Immature natural killer cell (primary cell): ENCODE measurements around the gene MMP15. TPM values are rescaled to one million over a fixed set of nuclear protein-coding genes. Genes with fewer than 3 reads are reported as not detected.
"Not testable (repeated sequence)": the region's sequence is repeated elsewhere in the genome, so short reads cannot be mapped to it uniquely, and the experiment has no call there.

ENCODE experiments used
- DNase-seq, 3 donors: peaks; one replicate each; pipeline ENCODE4 v3.0.0; 2022; ENCODE audit warnings: mixed read lengths in 1 of 3
- H3K27ac Mint-ChIP-seq, 6 donors: one replicate each; pipeline ENCODE4 v1.8.0; 2020; ENCODE audit warnings: mixed read lengths in 6 of 6, mild to moderate bottlenecking in 5 of 6, inconsistent platforms in 4 of 6, moderate library complexity in 3 of 6
- H3K27me3 Mint-ChIP-seq, 3 donors: one replicate each; pipeline ENCODE4 v1.8.0; 2020 to 2021; ENCODE audit warnings: low read depth in 3 of 3, mild to moderate bottlenecking in 3 of 3, mixed read lengths in 3 of 3, moderate library complexity in 3 of 3, inconsistent platforms in 1 of 3
- H3K36me3 Mint-ChIP-seq, 3 donors: one replicate each; pipeline ENCODE4 v1.8.0; 2020; ENCODE audit warnings: mixed read lengths in 3 of 3, inconsistent platforms in 2 of 3, mild to moderate bottlenecking in 2 of 3
- H3K4me1 Mint-ChIP-seq, 2 donors: one replicate each; pipeline ENCODE4 v1.8.0; 2020; ENCODE audit warnings: inconsistent platforms in 2 of 2, mild to moderate bottlenecking in 2 of 2, mixed read lengths in 2 of 2, moderate library complexity in 1 of 2
- H3K4me3 Mint-ChIP-seq, 5 donors: one replicate each; pipeline ENCODE4 v1.8.0; 2020; ENCODE audit warnings: mild to moderate bottlenecking in 5 of 5, mixed read lengths in 5 of 5, inconsistent platforms in 3 of 5, moderate library complexity in 3 of 5
- H3K9me3 Mint-ChIP-seq, 6 donors: one replicate each; pipeline ENCODE4 v1.8.0; 2020; ENCODE audit warnings: mild to moderate bottlenecking in 6 of 6, mixed read lengths in 6 of 6, inconsistent platforms in 4 of 6, moderate library complexity in 3 of 6
- polyA plus RNA-seq, 3 donors: library from polyadenylated mRNA; unstranded; fragments of 300-500 nt; fragmentation: Illumina TruSeq; gene quantifications; one replicate each; pipeline ENCODE4 v1.2.3, GENCODE V29; 2021

The MMP15 gene
- polyA plus RNA-seq, 3 donors from 2014 or later, result 0.04 TPM; not detected in 2

DNA sequence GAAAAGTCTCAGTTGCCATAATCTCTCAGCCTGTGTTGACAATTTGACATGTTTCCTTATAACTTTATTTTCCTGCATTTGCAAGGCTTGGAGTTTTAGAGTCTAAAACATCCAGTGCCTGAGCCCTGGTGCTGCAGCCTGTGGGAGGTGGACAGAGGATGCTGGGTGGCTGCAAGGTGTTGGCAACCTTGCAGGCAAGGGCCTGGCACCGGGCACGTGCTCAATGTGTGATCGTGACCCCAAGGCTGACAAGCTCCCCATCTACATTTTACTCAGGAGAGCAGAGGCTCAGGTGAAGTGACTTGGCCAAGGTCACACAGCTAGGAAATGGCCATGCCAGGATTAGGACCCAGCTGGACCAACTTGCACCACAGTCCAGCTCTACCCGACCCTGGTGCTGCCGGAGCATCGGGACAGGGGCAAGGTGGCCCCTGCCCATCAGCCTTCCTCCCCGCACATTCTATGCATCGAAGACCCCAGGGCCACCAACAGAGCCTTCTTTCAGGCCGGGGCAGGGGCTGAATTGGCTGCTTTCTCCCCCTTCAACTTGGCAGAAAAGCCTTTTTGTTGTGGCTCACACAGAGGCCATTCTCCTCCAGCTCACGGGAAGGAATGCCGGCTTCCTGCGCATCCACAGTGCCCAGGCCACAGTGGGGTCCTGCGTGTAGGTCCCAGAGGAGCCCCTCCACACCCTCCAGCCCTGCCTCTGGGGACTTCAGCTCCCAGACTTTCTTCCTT, 23.1 kb downstream of the MMP15 start:
- no peaks in the 10 kb centered on the region for H3K4me1 Mint-ChIP-seq
- H3K4me3 Mint-ChIP-seq, result no peak overlapping the region
- no peaks in the 10 kb centered on the region for H3K36me3 Mint-ChIP-seq
- H3K9me3 Mint-ChIP-seq, result no peaks in the 10 kb centered on the region
- peaks cover 0 to 6% (median 0%) of the 10 kb centered on the region in 3 donors for H3K27me3 Mint-ChIP-seq
- no peak for DNase-seq
- H3K27ac Mint-ChIP-seq, result no peak overlapping the region

DNA sequence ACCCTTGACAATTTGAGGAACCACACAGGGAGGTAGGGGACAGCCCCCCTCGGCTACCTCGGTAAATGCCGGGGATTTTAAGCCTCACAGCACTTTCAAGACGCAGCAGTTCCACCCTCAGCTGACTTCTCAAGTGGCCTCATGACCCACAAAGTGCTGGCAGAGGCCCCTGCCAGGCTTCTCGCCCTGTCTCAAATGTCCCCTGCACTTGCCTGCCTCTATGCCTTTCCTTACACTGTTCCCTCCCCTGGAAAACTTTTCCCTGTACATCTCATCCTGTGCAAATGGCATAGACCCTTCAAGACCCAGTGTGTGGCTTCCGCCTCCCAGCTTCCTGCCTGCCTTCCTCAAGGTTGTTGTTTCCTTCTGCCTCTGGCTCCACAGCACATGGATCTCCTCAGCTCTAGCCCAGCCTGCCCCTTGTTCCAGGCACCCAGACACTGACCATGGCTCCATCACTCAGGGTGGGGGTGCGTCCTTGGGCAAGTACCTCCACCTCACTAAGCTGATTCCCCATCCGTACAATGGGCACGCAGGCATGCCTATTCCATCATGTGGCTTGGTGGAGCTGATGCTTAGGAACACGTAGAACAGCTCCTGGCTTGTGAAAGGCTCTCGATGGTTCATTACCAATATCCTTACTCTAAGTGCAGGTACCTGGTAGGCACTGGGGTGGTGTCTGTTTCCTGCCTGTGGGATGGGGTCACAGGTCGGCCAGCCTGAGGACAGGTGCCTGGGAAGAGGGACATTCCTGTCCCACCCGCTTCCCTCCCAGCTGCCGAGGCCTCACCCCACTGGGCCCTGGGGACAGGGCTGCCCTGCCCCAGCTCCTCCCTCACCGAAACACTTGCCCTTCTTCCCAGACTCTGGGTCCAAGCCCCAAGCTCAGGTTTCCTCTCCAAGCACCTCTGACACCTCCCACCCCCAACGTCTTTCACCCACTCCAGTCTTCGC, 24.0 kb downstream of the MMP15 start:
- Mint-ChIP-seq H3K27ac (no peak overlapping the region), H3K9me3 (no peaks in the 10 kb centered on the region), H3K4me3 (no peak overlapping the region), H3K4me1 (no peaks in the 10 kb centered on the region), H3K27me3 (peaks cover 0 to 6% (median 0%) of the 10 kb centered on the region in 3 donors), H3K36me3 (no peaks in the 10 kb centered on the region)
- DNase-seq, result no peak

- Mint-ChIP-seq H3K27me3 (peaks cover 2 to 6% (median 2%) of the 10 kb centered on the region in 3 donors), H3K4me1 (no peaks in the 10 kb centered on the region), H3K4me3 (no peak overlapping the region), H3K27ac (no peak overlapping the region), H3K9me3 (no peaks in the 10 kb centered on the region), H3K36me3 (no peaks in the 10 kb centered on the region)
- no peak for DNase-seq
Measured at GRCh38 chr16:58051296-58051695, 25.7 kb downstream of the MMP15 start.

- no peak for DNase-seq
- H3K36me3 Mint-ChIP-seq, result no peaks in the 10 kb centered on the region
- no peaks in the 10 kb centered on the region for H3K9me3 Mint-ChIP-seq
- H3K27ac Mint-ChIP-seq, result no peak overlapping the region
- H3K4me3 Mint-ChIP-seq, result no peak overlapping the region
- H3K4me1 Mint-ChIP-seq, result no peaks in the 10 kb centered on the region
- peaks cover 2 to 6% (median 2%) of the 10 kb centered on the region in 3 donors for H3K27me3 Mint-ChIP-seq
Measured at GRCh38 chr16:58051821-58052603, 26.5 kb downstream of the MMP15 start.

GRCh38 chr16:58053682-58054005, 28.1 kb downstream of the MMP15 start:
- no peak overlapping the region for H3K4me3 Mint-ChIP-seq
- peaks cover 2 to 6% (median 5%) of the 10 kb centered on the region in 3 donors for H3K27me3 Mint-ChIP-seq
- no peak for DNase-seq
- no peaks in the 10 kb centered on the region for H3K36me3 Mint-ChIP-seq
- H3K27ac Mint-ChIP-seq, result no peak overlapping the region
- no peaks in the 10 kb centered on the region for H3K4me1 Mint-ChIP-seq
- H3K9me3 Mint-ChIP-seq, result no peaks in the 10 kb centered on the region

DNA sequence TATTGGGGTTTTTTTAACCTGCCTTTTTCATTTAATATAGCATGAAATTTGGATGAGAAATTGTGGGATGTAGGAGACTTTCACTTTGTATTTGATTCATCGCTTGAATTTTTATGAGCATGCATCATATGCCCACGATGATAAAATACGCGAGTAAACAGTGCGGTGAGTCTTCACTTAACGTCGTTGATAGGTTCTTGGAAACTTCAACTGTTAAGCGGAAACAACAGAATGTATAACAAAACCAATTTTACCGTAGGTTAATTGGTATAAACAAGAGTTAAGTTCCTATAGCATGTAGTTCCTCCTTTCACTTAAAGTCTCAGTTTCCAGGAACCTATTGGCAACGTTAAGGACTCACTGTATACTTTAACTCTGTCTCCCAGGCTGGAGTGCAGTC, 28.7 kb downstream of the MMP15 start:
- H3K9me3 Mint-ChIP-seq, result no peaks in the 10 kb centered on the region
- H3K4me1 Mint-ChIP-seq, result no peaks in the 10 kb centered on the region
- H3K27me3 Mint-ChIP-seq, result peaks cover 2 to 5% (median 4%) of the 10 kb centered on the region in 3 donors
- no peak overlapping the region for H3K4me3 Mint-ChIP-seq
- H3K27ac Mint-ChIP-seq, result no peak overlapping the region
- no peaks in the 10 kb centered on the region for H3K36me3 Mint-ChIP-seq
- no peak for DNase-seq

GRCh38 chr16:58056580-58056979, 31.0 kb downstream of the MMP15 start:
- H3K27me3 Mint-ChIP-seq, result peaks cover 0 to 5% (median 2%) of the 10 kb centered on the region in 3 donors
- no peak overlapping the region for H3K27ac Mint-ChIP-seq
- DNase-seq, result no peak
- no peaks in the 10 kb centered on the region for H3K36me3 Mint-ChIP-seq
- H3K9me3 Mint-ChIP-seq, result no peaks in the 10 kb centered on the region
- no peak overlapping the region for H3K4me3 Mint-ChIP-seq
- H3K4me1 Mint-ChIP-seq, result no peaks in the 10 kb centered on the region

- no peaks in the 10 kb centered on the region for H3K9me3 Mint-ChIP-seq
- H3K27ac Mint-ChIP-seq, result no peak overlapping the region
- DNase-seq, result no peak
- H3K27me3 Mint-ChIP-seq, result peaks cover 0 to 5% (median 2%) of the 10 kb centered on the region in 3 donors
- no peaks in the 10 kb centered on the region for H3K4me1 Mint-ChIP-seq
- no peak overlapping the region for H3K4me3 Mint-ChIP-seq
- no peaks in the 10 kb centered on the region for H3K36me3 Mint-ChIP-seq
Measured at GRCh38 chr16:58057121-58057520, 31.6 kb downstream of the MMP15 start.

GRCh38 chr16:58057784-58058183, 32.2 kb downstream of the MMP15 start:
- Mint-ChIP-seq H3K9me3 (no peaks in the 10 kb centered on the region), H3K4me3 (no peak overlapping the region), H3K27ac (no peak overlapping the region), H3K27me3 (peaks cover 0 to 5% (median 2%) of the 10 kb centered on the region in 3 donors), H3K36me3 (no peaks in the 10 kb centered on the region), H3K4me1 (no peaks in the 10 kb centered on the region)
- DNase-seq, result no peak

- Mint-ChIP-seq H3K4me3 (no peak overlapping the region), H3K27ac (no peak overlapping the region), H3K4me1 (no peaks in the 10 kb centered on the region), H3K36me3 (no peaks in the 10 kb centered on the region), H3K27me3 (peaks cover 0 to 3% (median 0%) of the 10 kb centered on the region in 3 donors), H3K9me3 (no peaks in the 10 kb centered on the region)
- DNase-seq, result no peak
Measured at GRCh38 chr16:58062821-58063220, 37.3 kb downstream of the MMP15 start.

DNA sequence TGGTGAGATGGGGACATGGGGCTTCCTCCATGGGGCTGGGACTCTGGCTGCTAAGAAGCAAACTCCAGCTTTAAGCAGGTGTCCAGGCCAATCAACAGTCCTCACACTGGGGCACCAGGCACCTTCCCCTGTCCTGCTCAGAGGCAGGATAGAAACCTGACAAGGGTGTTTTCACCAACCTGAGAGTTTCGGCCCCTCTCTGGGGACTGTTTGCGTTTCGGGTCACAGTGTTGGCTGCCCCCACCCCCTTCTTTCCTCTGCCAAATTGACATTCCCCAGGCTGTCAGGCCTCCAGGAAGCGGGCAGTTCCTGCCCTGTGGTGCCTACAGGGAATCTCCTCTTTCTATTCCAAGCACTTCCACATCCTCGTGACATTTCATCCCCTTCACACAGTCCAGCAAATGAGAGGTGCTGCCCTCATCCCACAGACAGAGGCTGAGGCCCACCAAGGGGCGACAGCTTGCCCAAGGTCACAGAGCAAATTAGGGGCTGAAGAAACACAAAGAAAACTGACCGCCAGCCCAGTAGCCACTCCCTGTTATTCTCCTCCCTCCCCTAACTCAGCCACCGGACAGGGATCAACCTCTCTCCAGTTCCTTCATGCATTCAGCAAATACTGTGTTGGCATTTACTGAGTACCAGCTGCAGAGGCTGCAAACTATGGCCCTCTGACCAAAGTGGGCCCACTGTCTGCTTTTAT, 38.0 kb downstream of the MMP15 start:
- no peaks in the 10 kb centered on the region for H3K27me3 Mint-ChIP-seq
- no peak for DNase-seq
- H3K36me3 Mint-ChIP-seq, result no peaks in the 10 kb centered on the region
- no peak overlapping the region for H3K4me3 Mint-ChIP-seq
- H3K4me1 Mint-ChIP-seq, result no peaks in the 10 kb centered on the region
- H3K27ac Mint-ChIP-seq, result no peak overlapping the region
- H3K9me3 Mint-ChIP-seq, result no peaks in the 10 kb centered on the region

GRCh38 chr16:58070585-58070984, 45.0 kb downstream of the MMP15 start:
- H3K4me3 Mint-ChIP-seq, result no peak overlapping the region
- no peaks in the 10 kb centered on the region for H3K4me1 Mint-ChIP-seq
- no peak for DNase-seq
- H3K27ac Mint-ChIP-seq, result no peak overlapping the region
- peaks cover 0 to 3% (median 0%) of the 10 kb centered on the region in 3 donors for H3K27me3 Mint-ChIP-seq
- H3K9me3 Mint-ChIP-seq, result no peaks in the 10 kb centered on the region
- H3K36me3 Mint-ChIP-seq, result no peaks in the 10 kb centered on the region

DNA sequence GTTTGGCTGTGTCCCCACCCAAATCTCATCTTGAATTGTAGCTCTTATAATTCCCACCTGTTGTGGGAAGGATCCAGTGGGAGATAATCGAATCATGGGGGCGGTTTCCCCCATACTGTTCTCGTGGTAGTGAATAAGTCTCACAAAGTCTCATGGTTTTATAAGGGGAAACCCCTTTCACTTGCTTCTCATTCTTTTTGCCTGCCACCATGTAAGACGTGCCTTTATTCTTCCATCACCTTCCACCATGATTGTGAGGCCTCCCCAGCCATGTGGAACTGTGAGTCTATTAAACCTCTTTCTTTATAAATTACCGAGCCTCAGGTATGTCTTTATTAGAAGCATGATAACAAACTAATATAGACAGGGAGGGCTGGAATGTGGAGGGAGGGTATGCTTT, 46.6 kb downstream of the MMP15 start:
- not testable (repeated sequence) for DNase-seq, H3K4me3 Mint-ChIP-seq, H3K27me3 Mint-ChIP-seq, H3K36me3 Mint-ChIP-seq, H3K9me3 Mint-ChIP-seq, H3K27ac Mint-ChIP-seq, H3K4me1 Mint-ChIP-seq
